Measurements from ENCODE around the gene PROSER3. TPM values are rescaled to one million over a fixed set of nuclear protein-coding genes. Genes with fewer than 3 reads are reported as not detected.

Gene PROSER3
- total RNA-seq, 3 donors from 2014 or later: 27.2 to 33.7 (median 27.3) TPM

DNA sequence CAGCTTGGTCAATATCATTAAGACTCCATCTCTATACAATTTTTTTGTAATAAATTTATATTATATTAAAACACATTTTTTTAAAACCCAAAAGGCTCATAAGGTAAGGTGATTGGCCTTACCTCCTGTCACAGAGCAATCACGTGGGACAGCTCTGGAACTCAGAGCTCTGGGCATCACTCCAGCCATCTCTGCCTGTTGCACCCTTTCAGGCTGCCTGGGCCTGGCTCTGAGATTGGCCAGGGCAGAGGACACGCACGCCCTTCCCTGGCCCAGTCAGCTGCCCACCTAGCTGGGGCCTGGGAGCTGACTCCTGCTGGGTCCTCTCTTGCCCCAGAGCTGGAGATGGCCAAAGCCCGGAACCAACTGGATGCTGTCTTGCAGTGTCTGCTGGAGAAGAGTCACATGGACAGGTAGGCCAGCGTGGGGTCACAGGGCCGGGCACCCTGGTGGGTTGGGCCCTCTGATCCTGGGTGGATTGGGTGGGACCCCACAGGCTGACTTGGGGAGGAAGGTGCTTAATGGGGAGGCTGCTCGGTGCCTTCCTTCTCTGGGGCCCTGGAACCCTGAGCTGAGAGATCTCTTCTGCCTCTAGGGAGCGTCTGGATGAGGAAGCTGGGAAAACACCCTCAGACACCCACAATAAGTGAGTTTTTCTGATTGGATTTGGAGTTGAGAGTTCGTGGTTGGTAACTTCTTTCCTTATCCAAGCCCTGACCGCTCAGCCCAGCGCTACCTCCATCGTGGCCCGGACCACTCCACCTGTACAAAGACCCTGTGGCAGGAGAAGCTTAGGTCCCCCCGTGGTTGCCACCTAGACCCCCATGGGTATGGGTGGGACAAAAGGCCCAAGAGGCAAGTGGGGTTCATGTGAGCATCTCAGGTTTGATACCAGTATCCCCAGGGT is 5.9 kb upstream of the PROSER3 start:
- Mint-ChIP-seq H3K4me3 (no peak overlapping the region), H3K27me3 (ENCODE audit: low read depth) (peaks cover 5% of the 10 kb centered on the region), H3K4me1 (ENCODE audit: low read depth) (peaks cover 30% of the 10 kb centered on the region), H3K36me3 (ENCODE audit: insufficient read depth) (peaks cover 4% of the 10 kb centered on the region), H3K9me3 (no peaks in the 10 kb centered on the region)
- DNase-seq: no peak
- ATAC-seq: no peak

DNA sequence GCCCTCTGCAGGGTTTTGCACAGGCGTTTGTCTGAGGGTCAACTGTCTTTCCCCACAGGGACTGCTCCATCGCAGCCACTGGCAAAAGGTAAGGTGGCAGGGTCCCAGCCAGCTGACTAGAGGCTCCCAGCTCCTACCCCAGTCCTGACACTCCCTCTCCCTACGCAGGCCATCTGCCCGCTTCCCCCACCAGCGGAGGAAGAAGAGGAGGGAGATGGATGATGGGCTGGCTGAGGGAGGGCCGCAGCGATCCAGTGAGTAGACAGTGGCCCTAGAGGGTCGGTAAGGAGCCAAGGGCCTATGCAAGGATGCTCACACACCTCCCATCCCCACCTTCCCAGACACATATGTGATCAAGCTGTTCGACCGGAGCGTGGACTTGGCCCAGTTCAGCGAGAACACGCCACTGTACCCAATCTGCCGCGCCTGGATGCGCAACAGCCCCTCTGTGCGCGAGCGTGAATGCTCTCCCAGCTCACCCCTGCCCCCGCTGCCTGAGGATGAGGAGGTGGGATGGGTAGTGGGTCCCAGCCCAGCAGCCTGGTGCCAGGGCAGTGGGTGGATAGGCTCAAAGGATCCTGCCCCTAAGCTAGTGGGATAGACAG is 5.1 kb upstream of the PROSER3 start:
- DNase-seq: no peak

DNA sequence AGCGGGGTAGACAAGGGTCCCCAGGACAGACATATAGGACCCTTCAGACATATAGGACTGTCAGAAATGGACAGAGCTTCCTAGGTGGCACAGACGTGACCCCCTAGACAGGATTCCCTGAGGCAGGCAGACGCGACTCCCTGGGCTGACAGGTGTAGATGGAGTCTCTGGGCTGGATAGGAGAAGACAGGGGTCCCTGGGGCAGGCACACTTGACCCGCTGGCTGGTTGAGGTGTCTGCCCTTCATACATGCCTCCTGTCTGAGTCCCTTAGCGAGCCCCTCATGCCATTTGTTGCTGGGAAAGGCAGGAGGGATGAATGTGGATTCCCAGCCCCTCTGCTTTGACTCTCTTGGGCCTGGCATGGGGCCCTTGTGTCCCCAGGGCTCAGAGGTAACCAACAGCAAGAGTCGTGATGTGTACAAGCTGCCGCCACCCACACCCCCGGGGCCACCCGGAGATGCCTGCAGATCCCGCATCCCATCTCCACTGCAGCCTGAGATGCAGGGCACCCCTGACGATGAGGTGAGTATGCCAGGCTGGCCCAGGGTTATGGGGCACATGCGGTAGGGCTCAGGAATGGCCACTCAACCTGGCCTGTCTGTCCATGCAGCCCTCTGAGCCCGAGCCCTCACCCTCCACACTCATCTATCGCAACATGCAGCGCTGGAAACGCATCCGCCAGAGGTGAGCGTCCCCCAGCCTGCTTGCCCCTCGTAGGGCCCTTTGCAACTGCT is 4.2 kb upstream of the PROSER3 start:
- DNase-seq: no peak
- ATAC-seq: no peak
- peaks cover 5% of the 10 kb centered on the region for H3K27me3 Mint-ChIP-seq (ENCODE audit: low read depth)
- H3K36me3 Mint-ChIP-seq (ENCODE audit: insufficient read depth): peaks cover 2% of the 10 kb centered on the region
- peaks cover 30% of the 10 kb centered on the region for H3K4me1 Mint-ChIP-seq (ENCODE audit: low read depth)
- H3K9me3 Mint-ChIP-seq: no peaks in the 10 kb centered on the region
- no peak overlapping the region for H3K4me3 Mint-ChIP-seq

More for the DNA sequence above, 5.1 kb upstream of the PROSER3 start:
- Mint-ChIP-seq H3K27me3 (ENCODE audit: low read depth) (peaks cover 5% of the 10 kb centered on the region), H3K4me3 (no peak overlapping the region), H3K4me1 (ENCODE audit: low read depth) (peaks cover 34% of the 10 kb centered on the region), H3K9me3 (no peaks in the 10 kb centered on the region), H3K36me3 (ENCODE audit: insufficient read depth) (peaks cover 3% of the 10 kb centered on the region)
- no peak for ATAC-seq

DNA sequence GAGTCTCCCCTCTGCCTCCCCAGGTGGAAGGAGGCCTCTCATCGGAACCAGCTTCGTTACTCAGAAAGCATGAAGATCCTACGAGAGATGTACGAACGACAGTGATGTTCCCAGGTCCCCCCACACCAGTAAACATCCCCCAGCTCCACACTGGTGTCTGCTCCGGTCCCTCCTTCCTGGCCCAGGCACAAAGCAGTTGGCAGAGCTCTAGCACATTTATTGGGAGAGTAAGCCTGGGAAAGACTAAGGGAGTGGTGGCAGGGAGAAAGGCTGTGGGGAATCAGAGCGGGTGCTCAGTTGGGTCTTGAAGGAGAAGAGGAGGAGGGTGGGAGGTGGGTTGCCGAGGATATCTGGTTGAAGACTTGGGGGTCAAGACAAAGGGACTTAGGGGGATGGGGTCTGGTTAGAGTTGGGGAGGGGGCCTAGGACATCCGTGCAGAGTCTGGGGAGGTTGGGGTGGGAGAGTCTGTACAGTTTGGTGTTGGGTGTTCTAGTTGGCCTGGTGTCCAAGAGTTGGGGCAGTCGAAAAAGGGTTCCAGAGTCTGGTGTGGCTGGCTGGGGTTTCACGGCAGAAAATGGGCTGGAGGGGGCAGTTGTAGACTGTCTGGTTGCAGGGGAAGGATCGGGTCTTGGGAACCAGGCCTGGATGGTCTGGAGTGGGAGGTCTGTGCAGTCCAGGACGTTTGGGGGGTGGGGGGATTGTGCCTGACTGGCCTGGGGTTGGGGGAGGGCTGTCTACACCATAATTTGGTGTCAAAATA is 3.4 kb upstream of the PROSER3 start:
- DNase-seq (no peak), ATAC-seq (no peak)
- H3K4me1 Mint-ChIP-seq (ENCODE audit: low read depth): peaks cover 31% of the 10 kb centered on the region
- no peak overlapping the region for H3K4me3 Mint-ChIP-seq
- H3K27me3 Mint-ChIP-seq (ENCODE audit: low read depth): peaks cover 5% of the 10 kb centered on the region
- H3K9me3 Mint-ChIP-seq: no peaks in the 10 kb centered on the region
- H3K36me3 Mint-ChIP-seq (ENCODE audit: insufficient read depth): peaks cover 2% of the 10 kb centered on the region

DNA sequence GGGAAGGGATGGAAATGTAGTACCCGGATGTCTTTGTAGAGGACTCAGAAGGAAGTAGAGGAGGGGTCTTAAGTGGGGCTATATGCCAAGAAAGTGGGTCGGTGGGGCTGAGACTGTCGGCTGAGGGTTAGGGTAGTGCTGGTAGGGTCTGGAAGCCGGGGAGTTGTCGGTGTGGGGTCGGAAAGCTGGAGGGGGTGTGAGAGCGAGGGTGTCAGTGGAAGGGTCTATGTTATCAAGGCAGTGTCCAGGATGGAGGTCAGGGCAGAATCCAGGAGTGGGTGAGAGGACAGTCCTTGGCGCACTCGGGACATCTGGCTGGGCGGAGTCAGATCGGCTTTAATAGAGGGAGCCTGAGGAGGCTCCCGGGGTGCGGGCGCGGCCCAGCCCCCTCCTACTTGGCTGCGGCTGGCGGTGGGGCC is 2.8 kb upstream of the PROSER3 start:
- peak overlapping the region; percentile 24 for H3K4me3 Mint-ChIP-seq
- H3K36me3 Mint-ChIP-seq (ENCODE audit: insufficient read depth): peaks cover 2% of the 10 kb centered on the region

DNA sequence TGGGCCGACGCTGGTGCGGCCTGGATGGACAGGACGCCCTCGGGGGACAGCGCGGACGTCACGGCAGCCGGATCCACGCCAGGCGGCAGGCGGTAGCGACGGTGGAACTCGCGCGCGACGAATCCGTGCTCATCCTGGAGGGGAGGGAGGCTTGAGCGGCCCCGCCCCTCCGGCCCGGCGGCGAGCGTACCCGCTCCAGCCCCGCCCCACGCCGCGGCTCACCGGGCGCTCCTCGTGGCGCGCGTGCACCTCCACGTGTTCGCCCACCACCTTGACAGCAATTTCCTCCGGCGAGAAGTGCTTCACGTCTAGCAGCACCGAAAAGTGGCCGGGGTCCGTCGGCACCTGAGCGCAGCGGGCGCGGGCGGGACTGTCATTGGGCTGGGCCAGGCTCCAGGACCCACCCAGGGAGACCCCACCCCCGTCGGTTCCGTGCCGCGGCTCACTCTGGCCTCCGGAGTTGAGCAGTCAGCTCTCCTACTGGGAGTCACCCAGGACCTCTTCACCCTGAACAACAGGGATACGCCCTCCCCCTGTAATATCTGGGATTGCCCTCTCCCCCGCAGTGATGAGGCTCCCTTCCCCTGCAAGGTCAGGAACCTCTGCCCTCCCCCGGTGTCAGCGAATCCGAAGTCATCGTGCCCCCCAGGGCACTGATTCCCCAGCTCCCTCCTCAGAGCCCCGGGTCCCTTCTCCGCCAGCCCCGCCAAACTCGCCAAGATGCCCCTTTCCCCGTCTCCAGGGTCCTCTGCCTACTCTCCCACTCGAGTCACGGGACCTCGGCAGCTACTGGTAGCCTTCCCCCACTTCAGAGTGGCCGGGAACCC is 2.2 kb upstream of the PROSER3 start:
- H3K36me3 Mint-ChIP-seq (ENCODE audit: insufficient read depth): peaks cover 2% of the 10 kb centered on the region

More for the DNA sequence above, 2.8 kb upstream of the PROSER3 start:
- peaks cover 5% of the 10 kb centered on the region for H3K27me3 Mint-ChIP-seq (ENCODE audit: low read depth)
- ATAC-seq: no peak
- peaks cover 29% of the 10 kb centered on the region for H3K4me1 Mint-ChIP-seq (ENCODE audit: low read depth)
- no peak for DNase-seq
- no peaks in the 10 kb centered on the region for H3K9me3 Mint-ChIP-seq

DNA sequence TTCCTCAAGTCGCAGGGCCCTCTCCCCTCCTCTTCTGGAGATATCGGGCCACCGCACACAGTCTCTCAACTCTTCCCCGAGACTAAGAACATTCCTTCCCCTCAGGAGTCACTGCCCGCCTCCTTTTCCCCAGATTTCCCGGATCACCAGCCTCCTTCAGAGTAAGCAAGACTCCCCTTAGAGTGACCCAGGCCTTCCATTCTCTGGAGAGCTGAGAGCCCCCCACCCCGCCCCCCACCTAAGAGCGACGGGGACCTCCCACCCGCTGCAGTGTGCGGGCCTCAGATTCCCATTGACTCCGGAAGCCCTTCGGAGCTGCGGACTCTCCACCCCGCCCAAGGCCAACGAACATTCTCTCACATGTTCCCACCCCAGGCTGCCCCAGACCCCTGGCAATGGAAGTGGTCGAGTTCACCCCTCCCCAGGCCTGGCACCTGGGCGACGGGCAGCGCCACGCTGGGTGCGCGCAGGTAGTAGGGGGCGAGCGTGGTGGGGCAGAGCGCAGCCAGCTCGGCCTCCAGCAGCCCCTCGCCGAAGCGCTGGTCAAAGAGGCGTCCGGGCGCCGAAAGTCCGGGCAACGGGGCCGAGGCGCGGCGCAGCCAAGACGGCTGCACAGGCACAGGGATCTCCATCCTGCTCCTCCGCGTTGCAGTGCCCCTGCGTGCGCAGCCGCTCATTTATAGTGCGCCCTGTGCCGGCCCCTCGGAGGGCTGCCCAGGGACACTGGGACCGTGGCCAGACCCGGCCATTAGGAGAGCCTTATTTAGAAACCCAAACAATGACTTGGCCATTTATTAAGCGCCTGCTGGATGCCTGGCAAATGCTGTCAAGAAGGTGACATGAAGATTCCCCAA is 1.4 kb upstream of the PROSER3 start, which contains the start of gene HSPB6:
Gene HSPB6, minus strand, starts transcription at position 653 of the 854 bp plus-strand sequence. Its CDS starts 21 bp downstream, at position 632.
- Mint-ChIP-seq H3K4me1 (ENCODE audit: low read depth) (peaks cover 29% of the 10 kb centered on the region), H3K9me3 (no peaks in the 10 kb centered on the region), H3K4me3 (peak within 1 kb of the TSS; percentile 95), H3K27me3 (ENCODE audit: low read depth) (peaks cover 5% of the 10 kb centered on the region), H3K36me3 (ENCODE audit: insufficient read depth) (peaks cover 4% of the 10 kb centered on the region)
- DNase-seq: no peak
- ATAC-seq: no peak

More for the DNA sequence above, 2.2 kb upstream of the PROSER3 start:
- peak overlapping the region; percentile 37 for H3K4me3 Mint-ChIP-seq
- peaks cover 29% of the 10 kb centered on the region for H3K4me1 Mint-ChIP-seq (ENCODE audit: low read depth)
- DNase-seq: peak; percentile 64
- H3K27me3 Mint-ChIP-seq (ENCODE audit: low read depth): peaks cover 5% of the 10 kb centered on the region
- H3K9me3 Mint-ChIP-seq: no peaks in the 10 kb centered on the region
- ATAC-seq: no peak

DNA sequence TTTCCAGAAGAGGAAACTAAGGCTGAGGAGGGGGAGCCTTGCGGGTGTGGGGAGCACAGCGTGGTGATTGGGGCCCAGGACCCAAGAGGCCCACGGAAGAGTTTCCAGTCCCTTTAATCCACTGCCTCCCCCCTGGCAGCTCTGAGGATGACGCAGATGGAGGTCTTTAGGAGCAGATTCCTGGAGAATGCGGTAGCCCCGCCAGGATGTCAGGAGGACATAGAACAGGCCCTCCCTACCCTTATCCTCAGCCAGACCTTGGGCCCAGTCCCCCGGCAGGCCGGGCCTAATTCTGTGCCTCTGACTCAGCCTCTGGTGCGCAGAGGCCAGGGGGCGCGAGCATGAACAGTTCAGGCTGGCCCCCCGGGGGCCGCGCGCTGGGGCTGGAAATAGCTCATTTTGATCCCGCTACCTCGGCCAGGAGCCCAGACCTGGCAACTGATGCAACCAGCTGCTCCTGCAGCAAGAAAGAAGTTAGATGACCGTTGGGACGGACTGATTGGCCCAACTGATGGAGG is 686 bp upstream of the PROSER3 start:
- peaks cover 5% of the 10 kb centered on the region for H3K27me3 Mint-ChIP-seq (ENCODE audit: low read depth)
- H3K36me3 Mint-ChIP-seq (ENCODE audit: insufficient read depth): peaks cover 10% of the 10 kb centered on the region
- peak overlapping the region; percentile 95 for H3K4me3 Mint-ChIP-seq
- DNase-seq (no peak), ATAC-seq (peak in 1 of 2 donors; percentile 6)
- H3K9me3 Mint-ChIP-seq: no peaks in the 10 kb centered on the region
- peaks cover 29% of the 10 kb centered on the region for H3K4me1 Mint-ChIP-seq (ENCODE audit: low read depth)

DNA sequence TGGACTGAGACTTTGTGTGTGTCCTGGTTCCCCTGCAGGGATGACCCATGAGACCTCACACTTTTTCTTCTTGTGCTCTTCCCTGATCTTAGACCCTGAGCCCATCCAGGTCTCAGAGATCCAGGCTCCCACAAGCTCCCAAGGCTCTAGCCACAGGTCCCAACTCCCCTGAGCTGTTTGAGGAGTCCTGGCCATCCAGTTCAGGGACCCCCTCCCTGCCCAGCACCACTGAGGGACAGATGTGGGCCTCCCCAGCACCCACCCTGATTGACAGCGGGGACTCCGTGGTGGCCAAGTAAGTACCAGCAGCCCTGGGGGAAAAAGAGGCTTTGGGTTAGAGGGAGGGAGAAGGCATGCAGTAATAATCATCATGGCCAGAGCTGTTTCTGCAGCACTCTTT is 1.7 kb downstream of the PROSER3 start:
- Mint-ChIP-seq H3K4me3 (peak overlapping the region; percentile 59), H3K36me3 (ENCODE audit: insufficient read depth) (peaks cover 8% of the 10 kb centered on the region), H3K4me1 (ENCODE audit: low read depth) (peaks cover 29% of the 10 kb centered on the region), H3K27me3 (ENCODE audit: low read depth) (peaks cover 5% of the 10 kb centered on the region), H3K9me3 (no peaks in the 10 kb centered on the region)
- no peak for DNase-seq
- ATAC-seq: no peak

DNA sequence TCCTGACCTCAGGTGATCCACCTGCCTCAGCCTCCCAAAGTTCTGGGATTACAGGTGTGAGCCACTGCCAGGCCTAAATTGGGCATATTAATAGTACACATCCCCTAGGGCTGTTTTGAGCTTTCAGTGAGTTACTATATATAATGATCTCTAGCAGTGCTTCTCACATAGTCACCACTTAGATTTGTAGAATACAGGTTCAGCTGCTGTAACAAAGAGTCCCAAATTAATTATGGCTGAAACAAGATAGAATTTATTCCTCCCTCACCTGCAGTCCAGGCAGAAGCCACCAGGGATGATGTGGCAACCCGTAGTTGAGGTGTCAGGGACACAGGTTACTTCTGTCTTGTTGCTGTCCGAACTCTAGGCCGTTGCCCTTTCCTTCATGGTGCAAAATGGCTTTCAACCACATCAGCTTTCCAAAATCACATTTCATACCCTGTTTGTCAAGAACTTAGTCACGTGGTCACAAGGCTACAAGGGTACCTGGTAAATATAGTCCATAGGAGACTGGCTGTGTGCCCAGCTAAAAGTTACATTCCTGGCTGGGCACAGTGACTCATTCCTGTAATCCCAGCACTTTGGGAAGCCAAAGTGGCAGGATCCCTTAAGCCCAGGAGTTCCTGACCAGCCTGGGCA is 2.9 kb downstream of the PROSER3 start:
- Mint-ChIP-seq H3K4me3 (no peak overlapping the region), H3K4me1 (ENCODE audit: low read depth) (peaks cover 25% of the 10 kb centered on the region), H3K27me3 (ENCODE audit: low read depth) (peaks cover 5% of the 10 kb centered on the region)

DNA sequence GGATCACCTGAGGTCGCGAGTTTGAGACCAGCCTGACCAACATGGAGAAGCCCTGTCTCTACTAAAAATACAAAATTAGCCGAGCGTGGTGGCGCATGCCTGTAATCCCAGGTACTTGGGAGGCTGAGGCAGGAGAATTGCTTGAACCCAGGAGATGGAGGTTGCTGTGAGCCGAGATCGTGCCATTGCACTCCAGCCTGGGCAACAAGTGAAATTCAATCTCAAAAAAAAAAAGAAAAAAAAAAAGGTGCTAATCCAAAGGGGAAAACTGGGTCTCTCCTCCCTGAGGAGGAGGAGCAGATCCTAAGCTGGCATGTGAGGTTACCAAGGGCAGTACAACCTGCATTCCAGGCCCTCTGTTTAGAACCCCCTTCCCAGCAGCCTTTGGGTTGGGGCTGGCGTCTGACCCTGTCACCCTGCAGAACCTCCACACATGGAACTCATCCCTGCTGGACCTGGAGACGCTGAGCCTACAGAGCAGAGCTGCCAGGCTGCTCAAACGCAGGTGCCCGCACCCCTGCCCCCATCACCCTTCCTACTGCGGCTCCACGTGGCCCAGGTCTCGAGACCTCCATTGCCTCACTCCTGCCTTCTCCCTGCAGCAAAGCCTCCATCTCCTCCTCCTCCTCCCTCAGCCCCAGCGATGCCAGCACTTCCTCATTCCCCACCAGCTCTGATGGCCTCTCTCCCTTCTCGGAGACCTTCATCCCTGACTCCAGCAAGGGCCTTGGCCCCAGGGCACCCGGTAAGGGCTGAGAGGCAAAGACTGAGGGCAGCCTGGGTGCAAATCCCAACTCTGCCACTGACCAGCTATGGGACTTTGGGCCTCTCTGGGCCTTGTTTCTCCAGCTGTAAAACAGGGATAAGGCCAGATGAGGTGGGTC is 6.7 kb downstream of the PROSER3 start:
- no peak for ATAC-seq
- Mint-ChIP-seq H3K4me3 (no peak overlapping the region), H3K4me1 (ENCODE audit: low read depth) (no peaks in the 10 kb centered on the region), H3K9me3 (no peaks in the 10 kb centered on the region), H3K27me3 (ENCODE audit: low read depth) (no peaks in the 10 kb centered on the region), H3K36me3 (ENCODE audit: insufficient read depth) (peaks cover 16% of the 10 kb centered on the region)
- DNase-seq: no peak

More for the DNA sequence above, 2.9 kb downstream of the PROSER3 start:
- DNase-seq (no peak), ATAC-seq (no peak)
- H3K9me3 Mint-ChIP-seq: no peaks in the 10 kb centered on the region
- peaks cover 10% of the 10 kb centered on the region for H3K36me3 Mint-ChIP-seq (ENCODE audit: insufficient read depth)

All from activated T-cell treated with anti-CD3 and anti-CD28 coated beads, Interleukin-2, amount 50 U/mL, for 4 hours (primary cell).